SU-DHL-6 (cell line): ENCODE results near the gene FBXO47.

Source experiments
- CTCF ChIP-seq: fragments of 200-600 bp; sonication (generic); IDR thresholded peaks from one replicate; pipeline ENCODE4 v1.5.1; 2017; ENCODE audit warnings: antibody characterized with exemption, mild to moderate bottlenecking, low read length, moderate library complexity; ENCODE audit not compliant: insufficient read depth, poor library complexity, severe bottlenecking
- EZH2phosphoT487 ChIP-seq: fragments of 200-600 bp; sonication (generic), shearing (Covaris generic); conservative IDR thresholded peaks from 2 replicates; pipeline ENCODE4 v1.6.1; 2018; ENCODE audit warnings: mild to moderate bottlenecking, antibody characterized with exemption, low read length, moderate library complexity, mixed read lengths

GRCh38 chr17:38892083-38892482, 75.1 kb downstream of the FBXO47 start:
- TF ChIP-seq CTCF (no peak), EZH2phosphoT487 (no peak)
